Measurements from ENCODE around the gene PCBD2.

DNA sequence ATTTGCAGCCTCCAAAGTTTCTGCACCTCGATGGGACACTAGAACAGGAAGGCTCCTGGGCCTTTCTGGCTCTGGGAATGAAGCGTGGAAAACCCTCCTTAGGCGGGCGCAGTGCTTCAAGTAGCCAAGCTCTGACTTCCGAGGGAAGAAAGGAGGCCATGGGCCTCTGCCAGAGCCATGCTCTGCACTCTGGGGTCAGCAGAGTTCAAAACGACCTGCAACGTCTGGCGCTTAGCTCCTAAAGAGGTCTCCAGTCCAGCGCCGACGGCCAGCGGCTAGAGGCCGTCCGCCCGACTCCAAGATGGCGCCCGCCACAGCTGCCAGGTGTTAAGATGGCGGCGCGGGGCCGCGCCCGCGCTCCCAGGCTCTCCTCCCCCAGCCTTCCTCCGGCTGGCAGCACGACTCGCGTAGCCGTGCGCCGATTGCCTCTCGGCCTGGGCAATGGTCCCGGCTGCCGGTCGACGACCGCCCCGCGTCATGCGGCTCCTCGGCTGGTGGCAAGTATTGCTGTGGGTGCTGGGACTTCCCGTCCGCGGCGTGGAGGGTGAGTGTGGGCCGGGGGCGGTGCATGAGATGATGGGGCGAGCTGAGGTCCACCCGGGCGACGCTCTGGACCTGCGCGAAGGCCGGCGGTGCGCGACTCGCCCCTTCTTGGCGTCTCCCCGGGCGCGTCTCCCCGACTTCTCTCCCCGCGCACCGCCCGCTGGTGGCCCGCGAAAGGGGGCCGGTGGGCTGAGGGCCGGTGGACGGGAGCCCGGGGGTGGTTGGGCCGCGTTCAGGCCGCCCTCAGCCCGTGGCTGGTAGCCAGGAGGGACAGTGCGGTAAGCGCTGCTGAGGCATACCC is 30.7 kb upstream of the PCBD2 start, which contains the start of gene TXNDC15:
- TF ChIP-seq, protein P1, sequence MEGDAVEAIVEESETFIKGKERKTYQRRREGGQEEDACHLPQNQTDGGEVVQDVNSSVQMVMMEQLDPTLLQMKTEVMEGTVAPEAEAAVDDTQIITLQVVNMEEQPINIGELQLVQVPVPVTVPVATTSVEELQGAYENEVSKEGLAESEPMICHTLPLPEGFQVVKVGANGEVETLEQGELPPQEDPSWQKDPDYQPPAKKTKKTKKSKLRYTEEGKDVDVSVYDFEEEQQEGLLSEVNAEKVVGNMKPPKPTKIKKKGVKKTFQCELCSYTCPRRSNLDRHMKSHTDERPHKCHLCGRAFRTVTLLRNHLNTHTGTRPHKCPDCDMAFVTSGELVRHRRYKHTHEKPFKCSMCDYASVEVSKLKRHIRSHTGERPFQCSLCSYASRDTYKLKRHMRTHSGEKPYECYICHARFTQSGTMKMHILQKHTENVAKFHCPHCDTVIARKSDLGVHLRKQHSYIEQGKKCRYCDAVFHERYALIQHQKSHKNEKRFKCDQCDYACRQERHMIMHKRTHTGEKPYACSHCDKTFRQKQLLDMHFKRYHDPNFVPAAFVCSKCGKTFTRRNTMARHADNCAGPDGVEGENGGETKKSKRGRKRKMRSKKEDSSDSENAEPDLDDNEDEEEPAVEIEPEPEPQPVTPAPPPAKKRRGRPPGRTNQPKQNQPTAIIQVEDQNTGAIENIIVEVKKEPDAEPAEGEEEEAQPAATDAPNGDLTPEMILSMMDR (conservative IDR thresholded peaks at IDR 0.05; ENCODE audit: low read depth, low read length), result no peak
- no peak for TF ChIP-seq EZH2 (IDR thresholded peaks at IDR 0.05; ENCODE audit: low read length, unreplicated experiment)
